Measurements from ENCODE around the gene TIPRL.

TIPRL gene

DNA sequence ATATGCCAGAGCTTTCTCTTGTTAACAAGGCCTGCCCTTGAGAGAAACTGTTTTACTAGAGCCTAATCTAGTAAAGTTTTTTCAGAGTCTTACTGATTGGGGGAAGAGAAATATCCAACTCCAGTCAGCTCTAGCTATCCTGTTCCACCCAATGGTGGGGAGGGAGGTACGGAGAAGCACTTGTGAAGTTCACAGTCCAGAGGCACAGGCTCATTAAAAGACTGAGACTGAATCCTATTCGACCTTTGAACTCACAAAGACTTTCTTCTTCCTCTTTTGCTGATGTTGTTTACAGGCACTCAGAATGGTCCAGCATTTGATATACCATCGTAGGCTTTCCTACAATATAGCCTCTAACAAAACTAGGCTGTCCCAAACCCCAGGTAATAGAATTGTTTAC lies 31.6 kb downstream of the TIPRL start:
- no peak for DNase-seq (ENCODE audit: low read depth in 2 of 2, low spot score in 1 of 2)

DNA sequence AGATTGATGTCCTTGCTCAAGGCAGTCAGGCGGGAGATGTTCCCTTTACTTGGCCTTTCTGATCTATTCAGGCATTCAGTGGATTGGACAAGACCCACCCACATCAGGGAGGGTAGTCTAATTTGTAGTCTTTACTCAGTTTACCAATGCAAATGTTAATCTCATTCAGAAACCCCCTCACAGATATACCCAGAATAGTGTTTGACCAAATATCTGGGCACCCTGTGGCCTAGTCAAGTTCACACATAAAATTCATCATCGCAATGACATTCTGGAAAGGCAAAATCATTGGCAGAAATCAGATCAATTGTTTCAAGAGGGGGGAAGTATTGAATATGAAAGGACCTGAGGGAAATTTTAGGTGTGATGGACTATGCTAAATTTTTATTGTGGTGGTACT lies 34.6 kb downstream of the TIPRL start:
- no peak for DNase-seq (ENCODE audit: low read depth in 2 of 2, low spot score in 1 of 2)

DNA sequence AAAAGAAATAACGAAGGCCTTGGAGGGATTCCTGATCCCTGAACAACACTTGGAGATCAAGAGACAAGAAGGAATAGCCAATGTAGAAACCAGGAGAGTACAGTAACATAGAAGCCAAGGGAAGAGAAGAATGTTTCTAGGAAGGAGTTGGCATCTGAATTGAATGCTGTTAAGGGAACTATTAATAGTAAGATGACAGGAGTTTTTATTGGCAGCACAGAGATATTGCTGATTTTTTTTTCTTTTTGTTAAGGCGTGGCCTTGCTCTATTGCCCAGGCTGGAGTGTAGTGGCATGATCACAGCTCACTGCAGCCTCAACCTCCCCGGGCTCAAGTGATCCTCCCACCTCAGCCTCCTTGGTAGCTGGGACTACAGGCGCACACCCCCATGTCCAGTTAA lies 37.4 kb downstream of the TIPRL start:
- DNase-seq (ENCODE audit: low read depth in 2 of 2, low spot score in 1 of 2), result no peak

DNA sequence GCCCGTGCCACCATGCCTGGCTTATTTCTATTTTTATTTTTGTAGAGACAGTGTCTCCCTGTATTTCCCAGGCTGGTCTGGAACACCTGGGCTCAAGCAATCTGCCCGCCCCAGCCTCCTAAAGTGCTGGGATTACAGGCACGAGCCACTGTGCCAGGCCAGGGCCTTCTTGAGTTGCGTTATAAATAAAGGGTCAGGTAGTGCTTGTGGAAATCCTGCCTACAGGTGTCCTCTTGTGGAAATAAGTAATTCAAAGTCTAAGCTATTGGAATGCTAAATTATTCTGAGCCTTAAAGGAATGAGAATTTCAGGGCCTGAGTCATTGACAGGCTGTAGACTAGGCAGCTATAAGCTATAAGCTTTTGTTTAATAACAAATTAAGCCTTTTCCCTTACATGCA lies 38.9 kb downstream of the TIPRL start:
- no peak for DNase-seq (ENCODE audit: low read depth in 2 of 2, low spot score in 1 of 2)

DNA sequence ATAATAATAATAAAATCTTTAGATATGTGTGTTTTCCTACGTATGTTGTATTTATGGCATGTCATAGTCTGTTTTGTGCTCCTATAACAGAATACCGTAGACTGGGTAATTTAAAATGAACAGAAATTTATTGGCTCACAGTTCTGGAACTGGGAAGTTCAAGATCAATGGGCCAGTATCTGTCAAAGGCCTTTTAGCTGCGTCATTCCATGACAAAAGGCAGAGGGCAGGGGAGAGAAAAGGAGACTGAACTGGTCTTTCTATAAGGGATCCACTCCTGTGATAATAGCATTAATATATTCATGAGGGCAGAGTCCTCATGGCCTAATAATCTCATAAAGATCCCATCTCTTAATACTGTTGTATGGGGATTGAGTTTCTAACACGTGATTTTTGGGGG lies 39.9 kb downstream of the TIPRL start:
- no peak for DNase-seq (ENCODE audit: low read depth in 2 of 2, low spot score in 1 of 2)

DNA sequence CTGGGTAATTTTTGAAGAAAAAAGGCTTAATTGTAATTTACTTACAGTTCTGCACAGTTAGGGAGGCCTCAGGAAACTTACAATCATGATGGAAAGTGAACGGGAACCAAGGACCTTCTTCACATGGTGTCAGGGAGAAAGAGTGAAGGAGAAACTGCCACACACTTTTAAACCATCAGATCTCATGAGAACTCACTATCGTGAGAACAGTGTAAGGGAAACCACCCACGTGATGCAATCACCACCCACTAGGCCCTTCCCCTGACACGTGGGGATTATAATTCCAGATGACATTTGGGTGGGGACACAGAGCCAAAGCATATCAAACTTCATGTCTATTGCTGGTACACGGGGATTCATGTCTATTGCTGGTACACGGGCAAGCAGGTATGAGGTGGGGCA lies 41.7 kb downstream of the TIPRL start:
- no peak for DNase-seq (ENCODE audit: low read depth in 2 of 2, low spot score in 1 of 2)

DNA sequence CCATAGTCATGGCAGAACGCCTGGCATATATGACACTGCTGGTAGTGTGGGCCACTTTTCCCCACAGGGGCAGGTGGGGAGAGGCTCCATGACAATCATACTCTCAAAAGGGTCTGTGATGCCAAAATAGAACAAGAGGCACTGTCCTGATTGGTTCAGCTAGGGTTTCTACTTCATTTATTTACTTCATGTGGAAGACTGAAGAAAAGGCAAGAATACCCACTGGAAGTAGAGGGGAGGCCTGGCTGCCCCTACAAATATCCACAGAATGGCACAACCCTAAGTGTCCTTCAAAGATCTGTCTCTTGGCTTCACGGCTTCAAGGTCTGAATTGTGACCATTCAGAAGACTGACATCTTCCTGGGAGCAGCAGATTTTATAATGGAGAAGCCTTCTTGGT lies 42.5 kb downstream of the TIPRL start:
- no peak for DNase-seq (ENCODE audit: low read depth in 2 of 2, low spot score in 1 of 2)

DNA sequence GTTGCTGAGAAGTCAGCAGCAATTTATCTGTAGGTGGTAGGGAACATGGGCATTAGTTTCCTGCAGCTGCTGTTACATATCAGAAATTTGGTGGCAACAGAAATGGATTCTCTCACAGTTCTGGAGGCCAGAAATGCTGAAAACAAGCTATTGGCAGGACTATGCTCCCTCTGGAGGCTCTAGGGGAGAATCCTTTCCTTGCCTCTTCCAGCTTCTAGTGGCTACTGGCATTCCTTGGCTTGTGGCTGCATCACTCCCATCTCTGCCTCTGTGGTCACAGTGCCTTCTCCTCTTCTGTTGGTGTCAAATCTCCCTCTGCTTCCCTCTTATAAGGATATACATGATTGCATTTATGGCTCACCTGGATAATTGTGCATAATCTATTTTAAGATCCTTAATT lies 44.5 kb downstream of the TIPRL start:
- no peak for DNase-seq (ENCODE audit: low read depth in 2 of 2, low spot score in 1 of 2)

DNA sequence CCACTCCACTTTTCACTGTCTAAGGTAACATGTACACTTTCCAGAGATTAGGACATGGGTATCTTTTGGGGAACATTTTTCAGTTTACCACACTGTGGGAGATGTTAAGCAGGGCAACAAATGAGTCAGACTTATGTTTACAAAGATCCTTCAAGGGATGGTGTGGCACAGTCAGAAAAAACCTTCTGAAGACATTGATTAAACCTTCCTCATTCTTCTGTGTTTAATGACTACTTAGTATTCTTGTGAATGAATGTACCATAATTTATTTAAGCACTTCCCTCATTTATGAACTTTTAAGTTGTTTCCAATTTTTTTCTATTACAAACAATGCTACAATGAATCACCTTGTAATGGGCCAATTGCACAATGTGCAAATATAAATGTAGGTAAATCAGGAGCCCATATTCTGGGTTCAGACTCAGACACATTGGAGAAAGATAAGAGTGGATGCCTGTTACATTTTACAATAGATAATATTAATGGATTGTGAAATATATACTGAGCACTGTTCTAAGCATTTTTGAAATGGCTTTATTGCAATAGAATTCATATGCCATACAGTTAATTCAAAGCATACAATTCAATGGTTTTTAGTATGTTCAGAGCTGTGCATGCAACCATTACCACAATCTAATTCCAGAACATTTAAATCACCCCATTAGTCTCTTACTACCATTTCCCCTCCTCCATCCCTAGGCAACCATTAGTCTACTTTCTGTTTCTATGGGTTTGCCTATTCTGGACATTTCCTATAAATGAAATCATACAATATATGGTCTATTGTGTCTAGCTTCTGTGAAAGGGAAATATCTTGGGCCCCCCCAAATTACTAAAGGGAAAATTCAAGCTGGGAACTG lies 45.1 kb downstream of the TIPRL start:
- no peak for DNase-seq (ENCODE audit: low read depth in 2 of 2, low spot score in 1 of 2)

DNA sequence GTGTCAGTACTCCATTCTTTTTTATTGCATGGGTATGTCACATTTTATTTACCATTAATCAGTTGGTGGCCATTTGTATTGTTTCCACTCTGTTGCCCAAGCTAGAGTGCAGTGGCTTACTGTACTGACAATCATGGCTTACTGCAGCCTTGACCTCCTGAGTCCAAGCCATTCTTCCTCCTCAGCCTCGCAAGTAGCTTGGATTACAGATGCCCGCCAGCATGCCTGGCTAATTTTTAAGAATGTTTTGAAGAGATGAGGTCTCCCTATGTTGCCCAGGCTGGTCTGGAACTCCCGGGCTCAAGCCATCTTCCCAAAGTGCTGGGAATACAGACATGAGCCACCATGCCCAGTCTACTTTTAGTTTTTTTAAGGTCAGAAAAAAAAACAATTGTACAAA lies 46.2 kb downstream of the TIPRL start:
- DNase-seq (ENCODE audit: low read depth in 2 of 2, low spot score in 1 of 2), result no peak

DNA sequence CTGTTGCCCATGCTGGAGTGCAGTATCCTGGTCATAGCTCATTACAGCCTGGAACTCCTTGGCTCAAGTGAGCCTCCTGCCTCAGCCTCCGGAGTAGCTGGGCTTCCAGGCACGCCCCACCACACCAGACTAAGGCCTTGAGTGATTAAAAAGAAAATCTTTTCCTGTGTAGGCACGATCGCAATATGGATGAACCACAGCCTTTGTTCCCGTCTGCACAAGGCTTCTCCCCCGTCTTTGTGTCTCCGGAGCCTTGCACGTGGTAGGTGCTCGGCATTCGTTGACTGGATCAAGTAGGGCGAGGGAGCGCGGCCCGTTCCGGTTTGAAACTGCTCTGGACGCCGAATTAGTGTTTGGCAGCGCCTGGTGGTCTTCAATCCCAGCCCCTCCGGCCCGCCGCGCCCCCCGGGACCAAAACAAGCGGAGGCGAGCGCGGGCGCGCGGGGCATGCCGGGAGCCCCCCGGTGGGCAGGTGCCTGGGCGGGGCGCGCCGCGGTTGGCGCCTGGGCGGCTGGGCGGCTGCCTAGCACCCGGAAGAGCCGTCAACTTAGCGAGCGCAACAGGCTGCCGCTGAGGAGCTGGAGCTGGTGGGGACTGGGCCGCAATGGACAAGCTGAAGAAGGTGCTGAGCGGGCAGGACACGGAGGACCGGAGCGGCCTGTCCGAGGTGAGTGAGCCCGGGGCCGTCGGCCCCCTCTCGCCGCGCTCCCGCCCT lies 46.9 kb downstream of the TIPRL start, which contains the start of gene SFT2D2:
SFT2D2 (plus strand) TSS at position 529 of the 715 bp plus-strand sequence; CDS start at position 605, 76 bp downstream.
- peak; percentile 42 to 62 for DNase-seq (ENCODE audit: low read depth in 2 of 2, low spot score in 1 of 2)

DNA sequence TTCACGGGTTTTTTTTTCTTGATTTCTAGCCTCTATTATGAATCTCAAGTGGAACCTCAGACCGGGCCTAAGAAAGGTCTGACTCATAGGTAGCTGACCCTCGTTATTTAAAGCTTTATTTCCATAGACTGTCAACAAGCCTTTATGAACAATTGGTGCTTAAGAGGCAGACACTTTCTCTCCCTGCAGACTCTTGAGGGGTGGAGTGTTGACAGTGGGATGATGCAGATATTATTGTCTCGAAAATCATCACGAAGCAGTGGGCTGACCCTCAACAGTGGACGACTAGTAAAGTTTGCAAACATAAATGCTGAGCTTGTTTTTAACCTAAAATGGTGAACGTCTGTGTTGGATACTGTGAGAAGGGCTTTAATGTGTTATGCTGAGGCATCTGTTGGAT lies 48.9 kb downstream of the TIPRL start:
- DNase-seq (ENCODE audit: low read depth in 2 of 2, low spot score in 1 of 2), result no peak

DNA sequence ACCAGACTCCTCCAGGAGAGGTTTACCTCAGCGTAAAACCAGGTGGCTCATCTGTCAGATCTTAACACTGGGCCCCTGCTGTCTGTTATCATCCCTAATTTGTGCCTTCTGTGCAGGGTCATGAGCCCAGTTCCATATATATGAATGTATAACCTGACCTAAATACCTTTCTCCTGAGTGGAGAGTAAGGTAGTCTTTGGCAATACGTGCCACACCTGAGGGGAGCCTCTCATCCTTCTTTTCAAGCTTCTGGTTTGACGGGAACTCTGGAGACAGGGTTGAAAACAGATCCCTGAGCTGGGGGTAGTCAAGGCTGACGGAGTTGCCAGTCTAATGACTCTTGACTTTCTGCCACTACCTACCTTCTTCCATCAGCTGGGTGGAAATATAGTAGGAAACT lies 51.1 kb downstream of the TIPRL start:
- DNase-seq (ENCODE audit: low read depth in 2 of 2, low spot score in 1 of 2), result no peak

DNA sequence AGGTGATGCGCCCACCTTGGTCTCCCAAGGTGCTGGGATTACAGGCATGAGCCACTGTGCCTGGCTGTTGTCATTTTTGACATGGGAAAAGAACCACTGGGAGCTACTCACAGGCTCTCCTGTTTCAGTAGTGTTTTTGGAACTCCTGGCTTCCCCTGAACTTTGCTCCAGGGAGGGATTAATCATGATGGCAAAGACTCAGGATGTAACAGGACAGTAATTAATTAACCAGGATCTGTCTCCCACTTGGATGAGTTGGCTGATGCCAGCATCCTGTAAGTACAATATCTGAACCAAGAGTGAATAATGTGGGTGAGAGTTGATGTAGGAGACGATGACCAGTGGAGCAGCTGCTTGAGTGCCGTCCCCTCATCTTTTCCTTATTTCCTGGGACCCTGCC lies 51.9 kb downstream of the TIPRL start:
- no peak for DNase-seq (ENCODE audit: low read depth in 2 of 2, low spot score in 1 of 2)

DNA sequence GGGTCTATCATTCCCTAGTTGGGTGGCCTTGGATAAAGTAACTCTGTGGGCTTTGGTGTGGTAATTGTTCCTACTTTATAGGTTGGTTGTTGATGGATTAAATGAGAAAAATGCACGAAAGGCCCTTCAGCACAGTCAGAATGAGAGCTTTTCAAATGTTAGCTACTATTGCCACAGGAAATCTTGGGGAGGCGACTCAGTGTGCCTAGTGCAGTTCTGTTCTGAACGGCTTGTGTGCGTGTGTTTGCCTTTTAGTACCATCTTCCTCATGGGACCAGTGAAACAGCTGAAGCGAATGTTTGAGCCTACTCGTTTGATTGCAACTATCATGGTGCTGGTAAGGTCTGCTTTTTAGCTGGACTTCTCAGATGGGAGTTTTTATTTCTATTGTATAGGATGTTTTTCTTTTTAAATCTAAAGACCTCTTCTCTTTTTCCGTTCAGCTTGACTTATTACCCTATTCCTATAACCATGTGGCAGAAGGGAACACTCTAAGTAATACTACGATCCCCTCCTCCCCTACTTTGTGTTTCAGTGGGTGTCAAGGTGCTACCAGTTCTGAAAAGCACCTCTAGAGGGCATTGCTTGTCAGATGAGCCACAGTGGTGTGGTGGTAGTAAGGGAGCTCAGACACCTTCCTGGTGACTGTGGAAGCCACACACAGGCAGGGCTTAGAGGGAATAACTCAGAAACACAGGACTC lies 56.2 kb downstream of the TIPRL start:
- DNase-seq (ENCODE audit: low read depth in 2 of 2, low spot score in 1 of 2), result no peak

DNA sequence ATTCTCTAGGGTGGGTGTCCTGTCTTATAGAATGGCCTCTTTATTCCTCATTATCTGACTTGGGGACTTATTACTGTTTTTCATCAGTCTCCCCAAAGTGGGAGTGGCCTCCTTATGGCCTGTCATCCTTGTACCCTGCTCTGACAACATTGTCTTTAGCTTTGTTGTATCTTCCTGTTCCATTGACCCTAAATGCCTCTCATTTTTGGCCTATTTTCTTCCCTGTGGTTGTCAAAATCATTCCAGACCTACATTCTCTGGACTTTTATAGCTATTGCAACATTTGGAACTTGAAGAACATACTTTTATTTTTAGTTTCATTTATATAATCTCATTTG lies 56.8 kb downstream of the TIPRL start:
- no peak for DNase-seq (ENCODE audit: low read depth in 2 of 2, low spot score in 1 of 2)

DNA sequence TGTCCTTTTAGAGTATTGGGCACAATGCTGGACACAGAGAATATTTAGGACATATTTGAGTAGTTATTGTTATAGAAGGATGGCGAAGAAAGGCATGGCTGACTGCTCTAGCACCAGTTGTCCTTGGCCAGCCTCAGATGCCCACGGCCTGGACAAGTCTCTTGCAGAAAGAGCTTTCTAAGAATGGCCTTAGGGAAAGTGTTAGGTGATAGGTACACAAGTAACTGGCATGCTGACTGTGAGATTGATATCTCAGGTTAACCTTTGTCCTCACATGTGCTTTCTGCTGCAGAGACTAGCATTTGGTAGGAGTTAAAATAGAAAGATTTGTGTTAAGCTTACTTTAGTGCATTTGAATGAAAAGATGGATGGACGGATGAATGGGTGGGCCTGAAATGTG lies 57.2 kb downstream of the TIPRL start:
- no peak for DNase-seq (ENCODE audit: low read depth in 2 of 2, low spot score in 1 of 2)

DNA sequence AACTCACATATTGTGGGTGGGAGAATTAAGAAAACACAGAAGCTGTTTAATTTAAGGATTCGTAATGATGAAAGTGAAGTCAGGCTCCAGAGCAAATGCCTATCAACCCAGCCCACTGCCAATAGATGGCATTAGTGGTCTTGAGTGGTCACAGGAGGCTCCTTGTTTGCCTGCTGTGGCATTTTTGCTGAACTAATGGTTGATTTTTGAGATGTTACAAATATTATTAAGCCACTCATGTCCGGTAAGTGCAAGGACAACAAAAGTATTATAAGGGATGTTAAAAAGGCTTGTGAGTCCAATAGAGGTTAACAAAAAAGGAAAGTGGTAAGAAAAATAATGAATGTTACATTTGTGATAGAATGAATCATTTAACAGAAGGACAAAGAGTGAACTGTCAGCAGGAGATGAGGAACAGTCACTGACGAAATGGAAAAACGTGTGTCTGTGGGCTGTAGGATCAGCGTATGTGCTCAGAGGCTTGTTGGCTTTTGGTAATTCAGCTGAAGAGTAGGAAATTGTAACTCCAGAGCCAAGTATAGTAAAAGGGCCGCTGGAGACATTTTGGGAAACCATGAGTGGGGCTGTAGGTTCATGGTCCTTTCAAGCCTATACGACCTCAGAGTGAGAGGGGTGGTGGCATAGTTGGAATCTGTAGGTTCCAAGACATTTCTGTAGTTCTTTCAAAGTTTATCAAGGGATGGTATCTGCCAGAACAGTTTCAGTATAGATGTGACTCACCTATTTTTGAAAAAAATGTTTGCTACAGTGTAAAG lies 58.3 kb downstream of the TIPRL start:
- no peak for DNase-seq (ENCODE audit: low read depth in 2 of 2, low spot score in 1 of 2)

DNA sequence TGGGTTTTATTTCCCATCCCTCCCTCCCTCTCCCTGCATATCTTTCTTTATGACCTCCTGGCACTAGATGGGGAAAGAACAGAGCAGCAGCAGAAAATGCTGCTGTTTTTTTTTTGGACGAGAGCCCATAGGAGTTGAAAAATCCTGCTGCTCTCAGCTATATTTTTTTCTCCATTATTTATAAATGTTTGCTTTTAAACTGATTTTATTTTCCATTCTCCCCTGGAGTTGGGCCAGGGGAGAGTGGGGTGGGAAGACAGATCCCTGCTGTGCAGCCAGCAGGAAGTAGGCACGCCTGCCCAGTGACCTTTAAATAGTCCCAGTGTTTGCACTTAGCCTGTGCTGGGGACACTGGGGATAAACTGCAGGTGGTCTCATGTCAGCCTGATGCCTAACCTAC lies 64.4 kb downstream of the TIPRL start:
- no peak for DNase-seq (ENCODE audit: low read depth in 2 of 2, low spot score in 1 of 2)

DNA sequence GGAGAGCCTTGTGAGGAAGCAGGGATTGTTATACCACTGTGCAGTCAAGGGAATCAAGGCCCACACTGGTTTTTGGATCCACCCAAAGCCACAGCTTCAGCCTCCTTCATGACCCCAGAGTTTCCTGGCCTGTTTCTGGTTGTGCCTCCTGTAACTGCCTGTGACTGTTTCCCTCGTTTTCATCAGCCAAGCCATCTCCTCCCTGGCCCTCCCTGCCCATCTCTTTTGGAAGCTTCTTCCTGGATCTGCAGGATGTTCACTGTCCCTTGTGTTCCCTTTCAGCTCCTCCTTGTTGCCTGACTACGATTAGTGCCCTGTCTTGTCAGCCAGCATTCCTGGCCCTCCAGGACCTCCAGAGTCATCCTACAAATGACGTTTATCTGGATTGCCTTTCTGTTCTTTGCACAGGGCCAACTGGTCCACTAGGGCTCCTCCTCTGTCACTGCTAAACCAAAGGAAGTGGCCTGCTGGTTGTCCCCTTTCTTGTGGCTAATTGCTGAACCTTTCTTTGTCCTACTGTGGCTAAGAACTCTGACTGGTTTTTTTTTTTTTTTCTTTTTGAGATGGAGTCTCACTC lies 65.0 kb downstream of the TIPRL start:
- DNase-seq (ENCODE audit: low read depth in 2 of 2, low spot score in 1 of 2), result no peak

DNA sequence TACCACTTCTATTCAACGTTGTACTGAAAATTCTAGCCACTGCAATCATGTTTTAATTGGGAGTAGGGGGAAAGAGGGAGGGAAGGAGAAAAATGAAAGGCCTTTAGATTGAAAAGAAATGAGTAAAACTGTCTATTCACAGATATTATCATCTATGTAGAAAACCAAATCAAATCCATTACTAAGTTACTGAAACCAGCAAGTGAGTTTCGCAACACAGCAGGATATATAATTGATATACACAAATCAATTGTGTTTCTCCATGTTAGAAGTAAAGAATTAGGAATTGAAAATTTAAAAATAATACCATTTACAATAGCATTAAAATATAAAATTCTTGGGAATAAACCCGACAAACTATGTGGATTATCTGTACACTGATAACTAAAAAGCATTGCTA lies 66.3 kb downstream of the TIPRL start:
- no peak for DNase-seq (ENCODE audit: low read depth in 2 of 2, low spot score in 1 of 2)
